Keratinocyte (primary cell): Measurements from ENCODE around the gene FNDC8. TPM values are rescaled to one million over a fixed set of nuclear protein-coding genes. Genes with fewer than 3 reads are reported as not detected.

ENCODE experiments used
- DNase-seq: peaks from one replicate; pipeline ENCODE4 v3.0.0-alpha.2; 2011; ENCODE audit warnings: low read depth, missing footprints, low spot score
- FAIRE-seq: peaks from 2 replicates; lab custom pipeline; 2011; peaks lifted over from hg19 to GRCh38; lab: Jason Lieb, UNC
- H2AFZ ChIP-seq: 2 replicates; pipeline ENCODE4 v1.6.0; 2012; ENCODE audit warnings: low read length, control low read depth, inconsistent platforms; ENCODE audit not compliant: control insufficient read depth
- H3K27ac ChIP-seq: 2 replicates; pipeline ENCODE4 v1.5.1; 2011; ENCODE audit warnings: low read length; ENCODE audit not compliant: control insufficient read depth, insufficient read depth
- H3K27me3 ChIP-seq: 3 replicates; pipeline ENCODE4 v1.6.0; 2011; ENCODE audit warnings: low read length; ENCODE audit not compliant: control insufficient read depth, insufficient read depth; ENCODE audit errors: extremely low read depth
- H3K36me3 ChIP-seq, 2 experiments: 2 replicates in 1 of 2; 3 replicates in 1 of 2; pipeline ENCODE4 v1.5.1; 2011; ENCODE audit warnings: low read length in 2 of 2, mild to moderate bottlenecking in 1 of 2; ENCODE audit not compliant: control insufficient read depth in 2 of 2, insufficient read depth in 2 of 2; ENCODE audit errors: extremely low read depth in 1 of 2
- H3K4me1 ChIP-seq: 3 replicates; pipeline ENCODE4 v1.5.1; 2011; ENCODE audit warnings: low read length; ENCODE audit not compliant: control insufficient read depth, insufficient read depth; ENCODE audit errors: extremely low read depth
- H3K4me2 ChIP-seq: 3 replicates; pipeline ENCODE4 v1.6.0; 2011; ENCODE audit warnings: low read depth, low read length; ENCODE audit not compliant: control insufficient read depth, insufficient read depth; ENCODE audit errors: extremely low read depth
- H3K4me3 ChIP-seq, 3 experiments: fragments of 200-600 bp in 1 of 3; sonication (generic) in 1 of 3; 2 replicates in 2 of 3; 3 replicates in 1 of 3; pipeline ENCODE4 v1.5.1; 2011 to 2016; ENCODE audit warnings: low read length in 3 of 3, mild to moderate bottlenecking in 3 of 3, control low read depth in 2 of 3, inconsistent platforms in 1 of 3, low read depth in 1 of 3, mixed read lengths in 1 of 3, mixed run types in 1 of 3, moderate library complexity in 1 of 3; ENCODE audit not compliant: control insufficient read depth in 2 of 3, insufficient read depth in 2 of 3; ENCODE audit errors: extremely low read depth in 1 of 3
- H3K79me2 ChIP-seq: 2 replicates; pipeline ENCODE4 v1.6.0; 2012; ENCODE audit warnings: low read length; ENCODE audit not compliant: control insufficient read depth, insufficient read depth
- H3K9ac ChIP-seq: 3 replicates; pipeline ENCODE4 v1.6.0; 2011; ENCODE audit warnings: low read length; ENCODE audit not compliant: control insufficient read depth, insufficient read depth; ENCODE audit errors: extremely low read depth
- H3K9me1 ChIP-seq: 3 replicates; pipeline ENCODE4 v1.6.0; 2011; ENCODE audit warnings: low read length; ENCODE audit not compliant: control insufficient read depth, insufficient read depth; ENCODE audit errors: extremely low read depth
- H3K9me3 ChIP-seq: 2 replicates; pipeline ENCODE4 v1.5.1; 2012; ENCODE audit warnings: low read depth, low read length; ENCODE audit not compliant: control insufficient read depth
- H4K20me1 ChIP-seq: 3 replicates; pipeline ENCODE4 v1.6.0; 2011; ENCODE audit warnings: low read length; ENCODE audit not compliant: control insufficient read depth, insufficient read depth; ENCODE audit errors: extremely low read depth
- EZH2 ChIP-seq: IDR thresholded peaks from one replicate; pipeline ENCODE4 v1.6.1; 2012; ENCODE audit warnings: inconsistent platforms, mild to moderate bottlenecking, low read length, moderate library complexity
- dilution Hi-C: fragments of 300-500 bp; cut with MboI; formaldehyde crosslinking; loops from one replicate; pipeline ENCODE4 v1.7.0; 2020; ENCODE audit warnings: low sequenced_read_pairs; ENCODE audit not compliant: extremely low pct_ligation_motif_present
- polyA plus RNA-seq, 5 experiments: library from polyadenylated mRNA; depleted of rRNA in 3 of 5; stranded (reverse) in 3 of 5; stranded (forward) in 1 of 5; unstranded in 1 of 5; fragments of >200 nt; gene quantifications; 1 replicate in 1 of 5; 2 replicates in 3 of 5; 3 replicates in 1 of 5; pipeline versions ENCODE4 v1.2.1 to v1.2.3, GENCODE V29; 2011 to 2012; ENCODE audit warnings: missing spikeins in 2 of 5, low read depth in 1 of 5, low replicate concordance in 1 of 5
- TF ChIP-seq, protein P1 (sequence below), 3 experiments: IDR thresholded peaks in 1 of 3; conservative IDR thresholded peaks in 1 of 3; optimal IDR thresholded peaks in 1 of 3; 2 replicates in 2 of 3; 3 replicates in 1 of 3; pipeline versions ENCODE3 to v1.5.1; 2011; ENCODE audit warnings: low read length in 3 of 3, mild to moderate bottlenecking in 3 of 3, moderate library complexity in 2 of 3, control low read depth in 1 of 3, inconsistent platforms in 1 of 3; ENCODE audit not compliant: insufficient read depth in 2 of 3; ENCODE audit errors: extremely low read depth in 1 of 3

Gene FNDC8
- polyA plus RNA-seq, 1 donor (not counting 4 experiments of a cell fraction or from before 2014, with no cell fraction given): not detected

DNA sequence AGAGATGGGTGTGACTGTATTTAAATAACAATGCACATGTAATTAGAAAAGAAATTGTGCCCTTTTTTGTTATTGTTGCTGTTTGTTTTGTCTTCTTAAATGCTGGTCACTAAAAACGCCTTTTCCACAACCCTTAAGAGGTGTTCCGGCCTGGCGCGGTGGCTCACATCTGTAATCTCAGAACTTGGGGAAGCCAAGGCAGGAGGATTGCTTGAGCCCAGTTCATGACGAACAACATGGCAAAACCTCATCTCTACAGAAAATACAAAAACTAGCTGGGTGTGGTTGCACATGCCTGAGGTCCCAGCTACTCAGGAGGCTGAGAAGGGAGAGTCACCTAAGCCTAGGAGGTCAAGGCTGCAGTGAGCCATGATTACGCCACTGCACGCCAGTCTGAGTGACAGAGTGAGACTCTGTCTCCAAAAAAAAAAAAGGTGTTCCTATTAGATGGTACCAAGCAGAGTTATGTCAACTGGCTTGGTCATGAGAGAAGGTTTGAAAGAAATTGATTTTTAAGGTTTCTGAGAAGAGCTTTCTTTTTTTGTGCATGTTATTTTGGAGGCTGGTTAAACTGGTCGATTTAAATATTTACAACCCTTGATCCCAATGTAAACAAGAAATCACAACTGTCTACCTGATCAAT, 34.4 kb upstream of the FNDC8 start:
- H4K20me1 ChIP-seq: no peaks in the 10 kb centered on the region
- H3K79me2 ChIP-seq: peaks cover 42% of the 10 kb centered on the region
- H3K36me3 ChIP-seq: no peaks in the 10 kb centered on the region
- no peak for DNase-seq
- dilution Hi-C loops: no loop called here
- H3K4me1 ChIP-seq: peaks cover 63% of the 10 kb centered on the region
- H3K4me2 ChIP-seq: peak overlapping the region; percentile 97
- H3K9me3 ChIP-seq: no peaks in the 10 kb centered on the region
- peak overlapping the region; percentile 94 for H3K27ac ChIP-seq
- no peak for FAIRE-seq
- peak overlapping the region; percentile 1 to 90 (median 86) for H3K4me3 ChIP-seq
- no peak for TF ChIP-seq EZH2
- H3K9ac ChIP-seq: peak overlapping the region; percentile 94
- H3K9me1 ChIP-seq: no peaks in the 10 kb centered on the region
- no peaks in the 10 kb centered on the region for H3K27me3 ChIP-seq
- H2AFZ ChIP-seq: no peak overlapping the region

DNA sequence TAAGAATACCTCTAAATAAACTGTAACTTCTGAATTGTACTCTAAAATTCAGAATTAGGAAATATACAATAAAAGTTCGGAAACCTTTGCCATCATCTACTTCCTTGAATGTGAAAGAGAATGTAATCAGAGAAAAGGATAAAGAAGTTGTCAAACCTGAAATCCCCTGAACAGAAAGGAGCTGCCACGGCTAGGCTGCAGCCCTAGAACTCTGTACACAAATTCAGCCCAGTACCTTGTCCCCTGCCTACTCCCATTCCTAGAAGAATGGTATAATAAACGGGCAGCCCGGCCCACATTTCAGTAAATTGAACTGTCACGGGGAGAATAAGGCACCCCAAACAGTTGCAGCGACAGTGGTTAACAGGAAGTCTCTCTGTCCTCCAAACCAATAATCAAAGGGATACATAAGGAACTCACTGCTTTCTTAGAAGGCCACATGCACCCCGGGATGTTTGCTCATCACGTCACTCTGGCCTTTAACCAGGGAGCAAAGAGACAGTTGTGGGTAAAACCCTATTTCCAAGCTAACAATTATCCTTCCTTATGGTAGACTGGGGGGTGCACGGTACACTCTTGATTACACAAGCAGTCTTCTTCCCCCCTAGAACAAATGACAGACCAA, 33.6 kb upstream of the FNDC8 start:
- Histone ChIP-seq H3K4me3 (peak overlapping the region; percentile 86 to 90 (median 89)), H2AFZ (peak overlapping the region; percentile 63), H3K4me2 (peak overlapping the region; percentile 97), H3K36me3 (no peaks in the 10 kb centered on the region), H3K4me1 (peaks cover 57% of the 10 kb centered on the region), H3K27me3 (no peaks in the 10 kb centered on the region), H3K9ac (peak overlapping the region; percentile 94), H3K9me1 (no peaks in the 10 kb centered on the region), H3K79me2 (peaks cover 42% of the 10 kb centered on the region), H3K27ac (peak overlapping the region; percentile 94), H3K9me3 (no peaks in the 10 kb centered on the region), H4K20me1 (no peaks in the 10 kb centered on the region)
- TF ChIP-seq, protein P1, sequence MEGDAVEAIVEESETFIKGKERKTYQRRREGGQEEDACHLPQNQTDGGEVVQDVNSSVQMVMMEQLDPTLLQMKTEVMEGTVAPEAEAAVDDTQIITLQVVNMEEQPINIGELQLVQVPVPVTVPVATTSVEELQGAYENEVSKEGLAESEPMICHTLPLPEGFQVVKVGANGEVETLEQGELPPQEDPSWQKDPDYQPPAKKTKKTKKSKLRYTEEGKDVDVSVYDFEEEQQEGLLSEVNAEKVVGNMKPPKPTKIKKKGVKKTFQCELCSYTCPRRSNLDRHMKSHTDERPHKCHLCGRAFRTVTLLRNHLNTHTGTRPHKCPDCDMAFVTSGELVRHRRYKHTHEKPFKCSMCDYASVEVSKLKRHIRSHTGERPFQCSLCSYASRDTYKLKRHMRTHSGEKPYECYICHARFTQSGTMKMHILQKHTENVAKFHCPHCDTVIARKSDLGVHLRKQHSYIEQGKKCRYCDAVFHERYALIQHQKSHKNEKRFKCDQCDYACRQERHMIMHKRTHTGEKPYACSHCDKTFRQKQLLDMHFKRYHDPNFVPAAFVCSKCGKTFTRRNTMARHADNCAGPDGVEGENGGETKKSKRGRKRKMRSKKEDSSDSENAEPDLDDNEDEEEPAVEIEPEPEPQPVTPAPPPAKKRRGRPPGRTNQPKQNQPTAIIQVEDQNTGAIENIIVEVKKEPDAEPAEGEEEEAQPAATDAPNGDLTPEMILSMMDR (optimal IDR thresholded peaks at IDR 0.05 in 1 of 3, IDR thresholded peaks at IDR 0.05 in 1 of 3, conservative IDR thresholded peaks at IDR 0.05 in 1 of 3; ENCODE audit: extremely low read depth in 1 of 3, insufficient read depth in 2 of 3, low read length in 3 of 3): no peak
- TF ChIP-seq EZH2: no peak
- FAIRE-seq: no peak
- no peak for DNase-seq
- dilution Hi-C loops: no loop called here
